Keratinocyte (primary cell): ENCODE data around the gene DPP7. TPM values are rescaled to one million over a fixed set of nuclear protein-coding genes. Genes with fewer than 3 reads are reported as not detected.

Source experiments
- DNase-seq: peaks from one replicate; pipeline ENCODE4 v3.0.0-alpha.2; 2011; ENCODE audit warnings: low read depth, missing footprints, low spot score
- FAIRE-seq: peaks from 2 replicates; lab custom pipeline; 2011; peaks lifted over from hg19 to GRCh38; lab: Jason Lieb, UNC
- H2AFZ ChIP-seq: 2 replicates; pipeline ENCODE4 v1.6.0; 2012; ENCODE audit warnings: low read length, control low read depth, inconsistent platforms; ENCODE audit not compliant: control insufficient read depth
- H3K27ac ChIP-seq: 2 replicates; pipeline ENCODE4 v1.5.1; 2011; ENCODE audit warnings: low read length; ENCODE audit not compliant: control insufficient read depth, insufficient read depth
- H3K27me3 ChIP-seq: 3 replicates; pipeline ENCODE4 v1.6.0; 2011; ENCODE audit warnings: low read length; ENCODE audit not compliant: control insufficient read depth, insufficient read depth; ENCODE audit errors: extremely low read depth
- H3K36me3 ChIP-seq, 2 experiments: 2 replicates in 1 of 2; 3 replicates in 1 of 2; pipeline ENCODE4 v1.5.1; 2011; ENCODE audit warnings: low read length in 2 of 2, mild to moderate bottlenecking in 1 of 2; ENCODE audit not compliant: control insufficient read depth in 2 of 2, insufficient read depth in 2 of 2; ENCODE audit errors: extremely low read depth in 1 of 2
- H3K4me1 ChIP-seq: 3 replicates; pipeline ENCODE4 v1.5.1; 2011; ENCODE audit warnings: low read length; ENCODE audit not compliant: control insufficient read depth, insufficient read depth; ENCODE audit errors: extremely low read depth
- H3K4me2 ChIP-seq: 3 replicates; pipeline ENCODE4 v1.6.0; 2011; ENCODE audit warnings: low read depth, low read length; ENCODE audit not compliant: control insufficient read depth, insufficient read depth; ENCODE audit errors: extremely low read depth
- H3K4me3 ChIP-seq, 3 experiments: fragments of 200-600 bp in 1 of 3; sonication (generic) in 1 of 3; 2 replicates in 2 of 3; 3 replicates in 1 of 3; pipeline ENCODE4 v1.5.1; 2011 to 2016; ENCODE audit warnings: low read length in 3 of 3, mild to moderate bottlenecking in 3 of 3, control low read depth in 2 of 3, inconsistent platforms in 1 of 3, low read depth in 1 of 3, mixed read lengths in 1 of 3, mixed run types in 1 of 3, moderate library complexity in 1 of 3; ENCODE audit not compliant: control insufficient read depth in 2 of 3, insufficient read depth in 2 of 3; ENCODE audit errors: extremely low read depth in 1 of 3
- H3K79me2 ChIP-seq: 2 replicates; pipeline ENCODE4 v1.6.0; 2012; ENCODE audit warnings: low read length; ENCODE audit not compliant: control insufficient read depth, insufficient read depth
- H3K9ac ChIP-seq: 3 replicates; pipeline ENCODE4 v1.6.0; 2011; ENCODE audit warnings: low read length; ENCODE audit not compliant: control insufficient read depth, insufficient read depth; ENCODE audit errors: extremely low read depth
- H3K9me1 ChIP-seq: 3 replicates; pipeline ENCODE4 v1.6.0; 2011; ENCODE audit warnings: low read length; ENCODE audit not compliant: control insufficient read depth, insufficient read depth; ENCODE audit errors: extremely low read depth
- H3K9me3 ChIP-seq: 2 replicates; pipeline ENCODE4 v1.5.1; 2012; ENCODE audit warnings: low read depth, low read length; ENCODE audit not compliant: control insufficient read depth
- H4K20me1 ChIP-seq: 3 replicates; pipeline ENCODE4 v1.6.0; 2011; ENCODE audit warnings: low read length; ENCODE audit not compliant: control insufficient read depth, insufficient read depth; ENCODE audit errors: extremely low read depth
- CTCF ChIP-seq, 3 experiments: IDR thresholded peaks in 1 of 3; conservative IDR thresholded peaks in 1 of 3; optimal IDR thresholded peaks in 1 of 3; 2 replicates in 2 of 3; 3 replicates in 1 of 3; pipeline versions ENCODE3 to v1.5.1; 2011; ENCODE audit warnings: low read length in 3 of 3, mild to moderate bottlenecking in 3 of 3, moderate library complexity in 2 of 3, control low read depth in 1 of 3, inconsistent platforms in 1 of 3; ENCODE audit not compliant: insufficient read depth in 2 of 3; ENCODE audit errors: extremely low read depth in 1 of 3
- EZH2 ChIP-seq: IDR thresholded peaks from one replicate; pipeline ENCODE4 v1.6.1; 2012; ENCODE audit warnings: inconsistent platforms, mild to moderate bottlenecking, low read length, moderate library complexity
- dilution Hi-C: fragments of 300-500 bp; cut with MboI; formaldehyde crosslinking; loops from one replicate; pipeline ENCODE4 v1.7.0; 2020; ENCODE audit warnings: low sequenced_read_pairs; ENCODE audit not compliant: extremely low pct_ligation_motif_present
- polyA plus RNA-seq, 5 experiments: library from polyadenylated mRNA; depleted of rRNA in 3 of 5; stranded (reverse) in 3 of 5; stranded (forward) in 1 of 5; unstranded in 1 of 5; fragments of >200 nt; gene quantifications; 1 replicate in 1 of 5; 2 replicates in 3 of 5; 3 replicates in 1 of 5; pipeline versions ENCODE4 v1.2.1 to v1.2.3, GENCODE V29; 2011 to 2012; ENCODE audit warnings: missing spikeins in 2 of 5, low read depth in 1 of 5, low replicate concordance in 1 of 5

The DPP7 gene
- polyA plus RNA-seq, 1 donor (not counting 4 experiments of a cell fraction or from before 2014, with no cell fraction given): 35.3 TPM

GRCh38 chr9:137075275-137075775 lies 39.2 kb downstream of the DPP7 start:
- no peak for TF ChIP-seq CTCF (optimal IDR thresholded peaks at IDR 0.05 in 1 of 3, IDR thresholded peaks at IDR 0.05 in 1 of 3, conservative IDR thresholded peaks at IDR 0.05 in 1 of 3; ENCODE audit: extremely low read depth in 1 of 3, insufficient read depth in 2 of 3, low read length in 3 of 3)
- no peak for TF ChIP-seq EZH2
- H2AFZ ChIP-seq: no peak overlapping the region
- H3K9me1 ChIP-seq: no peaks in the 10 kb centered on the region
- no peak overlapping the region for H3K9ac ChIP-seq
- dilution Hi-C loops: no loop called here
- H3K36me3 ChIP-seq: peaks cover 0 to under 1% of the 10 kb centered on the region in 2 experiments
- peaks cover 11% of the 10 kb centered on the region for H3K4me1 ChIP-seq
- no peak for FAIRE-seq
- H4K20me1 ChIP-seq: no peaks in the 10 kb centered on the region
- no peak overlapping the region for H3K4me2 ChIP-seq
- H3K79me2 ChIP-seq: no peaks in the 10 kb centered on the region
- no peak overlapping the region for H3K27ac ChIP-seq
- no peaks in the 10 kb centered on the region for H3K27me3 ChIP-seq
- no peak for DNase-seq
- no peak overlapping the region for H3K4me3 ChIP-seq
- no peaks in the 10 kb centered on the region for H3K9me3 ChIP-seq

DNA sequence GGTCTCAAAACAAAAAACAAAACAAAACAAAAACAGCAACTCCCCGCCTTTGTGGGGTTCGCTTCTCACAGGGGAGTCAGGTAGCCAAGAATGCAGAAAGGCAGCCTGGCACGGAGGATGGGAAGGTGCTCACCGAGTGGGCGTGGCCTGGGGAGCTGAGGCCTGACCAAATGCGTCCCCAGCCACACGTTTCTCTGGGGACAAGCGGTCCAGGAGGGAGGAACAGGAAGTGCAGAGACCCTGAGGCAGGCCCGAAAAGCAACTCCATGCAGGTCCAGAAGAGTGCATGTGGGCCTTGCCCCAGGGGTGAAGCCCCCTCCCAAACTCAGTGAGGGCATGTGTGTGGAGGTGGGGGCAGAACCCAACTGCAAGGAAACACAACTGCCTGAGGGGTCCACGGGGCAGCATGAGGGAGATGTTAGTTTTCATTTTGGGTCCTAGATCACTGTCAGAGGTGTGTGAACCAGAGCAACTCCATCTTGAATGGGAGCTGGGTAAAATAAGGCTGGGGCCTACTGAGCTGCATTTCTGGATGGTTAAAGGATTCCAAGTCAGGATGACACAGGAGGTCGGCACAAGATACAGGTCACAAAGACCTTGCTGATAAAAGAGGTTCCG lies 39.8 kb downstream of the DPP7 start:
- H3K9me3 ChIP-seq: no peaks in the 10 kb centered on the region
- no peak overlapping the region for H3K4me2 ChIP-seq
- no peak for DNase-seq
- TF ChIP-seq CTCF (optimal IDR thresholded peaks at IDR 0.05 in 1 of 3, IDR thresholded peaks at IDR 0.05 in 1 of 3, conservative IDR thresholded peaks at IDR 0.05 in 1 of 3; ENCODE audit: extremely low read depth in 1 of 3, insufficient read depth in 2 of 3, low read length in 3 of 3): no peak
- no peak for TF ChIP-seq EZH2
- FAIRE-seq: no peak
- dilution Hi-C loops: no loop called here
- no peaks in the 10 kb centered on the region for H3K9me1 ChIP-seq
- H4K20me1 ChIP-seq: no peaks in the 10 kb centered on the region
- H3K4me1 ChIP-seq: peaks cover 11% of the 10 kb centered on the region
- no peaks in the 10 kb centered on the region for H3K27me3 ChIP-seq
- H2AFZ ChIP-seq: no peak overlapping the region
- no peak overlapping the region for H3K27ac ChIP-seq
- no peaks in the 10 kb centered on the region for H3K36me3 ChIP-seq
- no peaks in the 10 kb centered on the region for H3K79me2 ChIP-seq
- H3K4me3 ChIP-seq: no peak overlapping the region
- H3K9ac ChIP-seq: no peak overlapping the region
